ENCODE results near the gene PRKG1.

PRKG1 gene

DNA sequence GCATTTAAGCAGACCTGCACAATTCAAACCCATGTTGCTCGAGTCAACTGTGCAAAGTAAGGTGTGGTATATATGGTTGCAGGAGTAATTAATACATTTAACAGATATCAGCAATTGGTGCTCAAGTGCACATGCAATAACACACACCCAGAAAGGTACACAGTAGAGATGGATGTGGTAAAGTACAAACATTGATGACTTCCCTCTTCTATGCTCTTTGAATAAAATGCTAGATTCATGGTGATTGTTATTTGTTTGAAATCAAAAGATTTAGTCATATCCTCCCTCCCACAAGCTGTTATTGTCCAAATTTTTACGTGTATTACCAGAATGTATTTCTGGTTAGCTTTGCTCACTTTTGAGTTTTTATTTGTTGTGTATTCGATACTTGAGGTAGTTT lies 887.1 kb downstream of the PRKG1 start:
- no peak for DNase-seq (ENCODE audit: low spot score)
- in situ Hi-C loops (cut with MboI; ENCODE audit: low pct_unique_long_range_greater_than_20kb, low sequenced_read_pairs, unreplicated experiment) = loop anchor here (25.0 kb wide), 1 partner anchor 549 kb away; no protein-coding TSS in a partner anchor
- TF ChIP-seq, protein P1, sequence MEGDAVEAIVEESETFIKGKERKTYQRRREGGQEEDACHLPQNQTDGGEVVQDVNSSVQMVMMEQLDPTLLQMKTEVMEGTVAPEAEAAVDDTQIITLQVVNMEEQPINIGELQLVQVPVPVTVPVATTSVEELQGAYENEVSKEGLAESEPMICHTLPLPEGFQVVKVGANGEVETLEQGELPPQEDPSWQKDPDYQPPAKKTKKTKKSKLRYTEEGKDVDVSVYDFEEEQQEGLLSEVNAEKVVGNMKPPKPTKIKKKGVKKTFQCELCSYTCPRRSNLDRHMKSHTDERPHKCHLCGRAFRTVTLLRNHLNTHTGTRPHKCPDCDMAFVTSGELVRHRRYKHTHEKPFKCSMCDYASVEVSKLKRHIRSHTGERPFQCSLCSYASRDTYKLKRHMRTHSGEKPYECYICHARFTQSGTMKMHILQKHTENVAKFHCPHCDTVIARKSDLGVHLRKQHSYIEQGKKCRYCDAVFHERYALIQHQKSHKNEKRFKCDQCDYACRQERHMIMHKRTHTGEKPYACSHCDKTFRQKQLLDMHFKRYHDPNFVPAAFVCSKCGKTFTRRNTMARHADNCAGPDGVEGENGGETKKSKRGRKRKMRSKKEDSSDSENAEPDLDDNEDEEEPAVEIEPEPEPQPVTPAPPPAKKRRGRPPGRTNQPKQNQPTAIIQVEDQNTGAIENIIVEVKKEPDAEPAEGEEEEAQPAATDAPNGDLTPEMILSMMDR (IDR thresholded peaks at IDR 0.05; ENCODE audit: extremely low read depth, insufficient read depth, missing control alignments) = no peak

DNA sequence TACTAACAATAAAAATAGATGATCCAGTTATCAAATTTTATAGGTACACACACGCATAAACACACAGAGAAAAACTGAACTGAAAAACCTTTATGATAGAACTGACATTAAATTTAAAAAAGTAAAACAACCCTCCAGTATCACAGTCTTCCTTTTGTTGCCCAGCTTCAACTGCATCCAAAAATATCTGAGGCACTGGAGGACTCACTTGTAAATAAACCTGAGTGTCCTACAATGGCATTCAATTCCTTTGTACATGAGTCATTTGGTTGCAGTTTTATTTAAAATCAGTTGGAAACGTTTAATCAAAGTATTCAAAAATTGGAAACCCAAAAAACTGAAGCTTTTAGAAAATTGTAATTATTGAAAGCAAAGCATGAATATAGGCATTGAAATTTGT lies 890.3 kb downstream of the PRKG1 start:
- in situ Hi-C loops (cut with MboI; ENCODE audit: low pct_unique_long_range_greater_than_20kb, low sequenced_read_pairs, unreplicated experiment) = loop anchor here (25.0 kb wide), 1 partner anchor 552 kb away; no protein-coding TSS in a partner anchor
- TF ChIP-seq, protein P1 (IDR thresholded peaks at IDR 0.05; ENCODE audit: extremely low read depth, insufficient read depth, missing control alignments) = no peak
- DNase-seq (ENCODE audit: low spot score) = no peak

DNA sequence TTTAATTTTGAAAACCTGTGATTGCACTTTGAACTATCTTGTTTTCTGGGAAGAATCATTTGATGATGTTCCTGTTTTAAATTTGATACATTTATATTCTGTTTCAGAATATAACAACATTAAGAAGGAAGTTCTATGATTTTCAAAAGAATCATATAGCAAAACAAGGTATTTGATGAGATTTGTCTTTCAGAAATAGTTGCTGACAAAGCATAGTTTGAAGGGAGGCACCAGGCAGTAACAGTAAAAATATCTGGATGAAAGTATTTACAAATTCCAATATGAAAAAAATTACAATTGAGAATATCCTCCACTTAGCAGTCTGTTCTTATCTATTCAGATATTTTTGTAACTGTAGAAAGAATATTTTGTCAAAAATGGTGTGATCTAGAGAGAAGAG lies 891.2 kb downstream of the PRKG1 start:
- DNase-seq (ENCODE audit: low spot score) = no peak
- in situ Hi-C loops (cut with MboI; ENCODE audit: low pct_unique_long_range_greater_than_20kb, low sequenced_read_pairs, unreplicated experiment) = loop anchor here (25.0 kb wide), 1 partner anchor 553 kb away; no protein-coding TSS in a partner anchor
- TF ChIP-seq, protein P1 (IDR thresholded peaks at IDR 0.05; ENCODE audit: extremely low read depth, insufficient read depth, missing control alignments) = no peak

DNA sequence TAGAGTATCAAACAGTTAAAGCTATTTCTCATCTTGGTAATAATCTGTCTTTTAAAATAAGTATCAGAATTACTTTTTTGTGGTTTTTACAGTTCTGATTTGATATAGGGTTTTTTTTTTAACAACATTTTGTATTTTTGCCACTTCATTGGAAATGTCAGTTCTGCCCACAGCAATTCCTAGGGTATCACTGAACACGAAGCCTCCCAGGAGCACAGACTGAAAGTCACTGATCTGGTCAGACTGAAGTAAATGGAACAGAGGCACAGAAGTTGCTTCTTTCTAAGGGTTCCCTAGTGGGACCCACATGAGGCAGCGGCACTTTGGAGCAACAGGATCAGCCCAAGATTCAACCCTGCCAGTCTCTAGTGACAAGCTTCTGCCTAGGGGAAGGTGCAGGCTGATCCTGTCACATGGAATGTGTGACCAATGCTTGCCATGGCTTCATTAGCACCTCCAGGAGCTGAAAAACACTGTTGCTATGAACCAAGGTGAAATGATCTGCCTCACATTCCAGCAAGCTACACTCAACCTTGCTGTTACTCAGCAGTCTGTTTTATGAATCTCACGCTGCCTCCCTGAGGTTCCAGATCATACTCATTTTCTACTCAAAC lies 898.6 kb downstream of the PRKG1 start:
- in situ Hi-C loops (cut with MboI; ENCODE audit: low pct_unique_long_range_greater_than_20kb, low sequenced_read_pairs, unreplicated experiment) = loop anchor here (25.0 kb wide), 1 partner anchor 561 kb away; no protein-coding TSS in a partner anchor
- TF ChIP-seq, protein P1 (IDR thresholded peaks at IDR 0.05; ENCODE audit: extremely low read depth, insufficient read depth, missing control alignments) = no peak
- DNase-seq (ENCODE audit: low spot score) = no peak

DNA sequence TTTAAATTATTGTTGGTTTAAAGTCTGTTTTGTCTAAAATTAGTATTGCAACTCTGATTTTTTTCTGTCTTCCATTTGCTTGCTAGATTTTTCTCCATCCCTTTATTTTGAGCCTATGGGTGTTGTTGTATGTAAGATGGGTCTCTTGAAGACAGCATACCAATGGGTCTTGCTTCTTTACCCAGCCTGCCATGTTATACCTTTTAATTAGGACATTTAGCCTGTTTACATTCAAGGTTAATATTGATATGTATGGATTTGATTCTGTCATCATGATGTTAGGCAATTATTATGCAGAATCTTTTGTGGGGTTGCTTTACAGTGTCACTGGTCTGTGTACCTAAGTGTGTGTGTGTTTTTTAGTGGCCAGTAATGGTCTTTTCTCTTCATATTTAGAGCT lies 906.5 kb downstream of the PRKG1 start:
- TF ChIP-seq, protein P1 (IDR thresholded peaks at IDR 0.05; ENCODE audit: extremely low read depth, insufficient read depth, missing control alignments) = no peak
- in situ Hi-C loops (cut with MboI; ENCODE audit: low pct_unique_long_range_greater_than_20kb, low sequenced_read_pairs, unreplicated experiment) = no loop called here

DNA sequence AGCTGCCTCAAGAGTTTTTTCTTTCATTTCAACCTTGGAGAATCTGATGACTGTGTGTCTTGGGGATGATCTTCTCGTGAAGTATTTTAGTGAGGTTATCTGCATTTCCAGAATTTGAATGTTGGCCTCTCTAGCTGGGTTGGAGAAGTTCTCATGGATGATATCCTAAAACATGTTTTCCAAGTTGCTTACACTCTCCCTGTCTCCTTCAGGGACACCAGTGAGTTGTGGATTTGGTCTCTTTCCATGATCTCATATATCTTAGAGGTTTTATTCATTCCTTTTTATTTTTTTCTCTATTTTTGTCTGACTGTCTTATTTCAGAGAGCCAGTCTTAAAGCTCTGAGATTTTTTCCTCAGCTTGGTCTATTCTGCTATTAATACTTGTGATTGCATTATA lies 907.4 kb downstream of the PRKG1 start:
- in situ Hi-C loops (cut with MboI; ENCODE audit: low pct_unique_long_range_greater_than_20kb, low sequenced_read_pairs, unreplicated experiment) = no loop called here
- TF ChIP-seq, protein P1 (IDR thresholded peaks at IDR 0.05; ENCODE audit: extremely low read depth, insufficient read depth, missing control alignments) = no peak
- DNase-seq (ENCODE audit: low spot score) = no peak

More for the DNA sequence above, 906.5 kb downstream of the PRKG1 start:
- no peak for DNase-seq (ENCODE audit: low spot score)
